Liver (tissue), 9 donors: Measurements from ENCODE around the gene GORASP2. TPM values are rescaled to one million over a fixed set of nuclear protein-coding genes. Genes with fewer than 3 reads are reported as not detected.

Experiments used
- DNase-seq: peaks from one replicate; pipeline ENCODE4 v3.0.0-alpha.2; 2017; ENCODE audit warnings: low spot score
- H3K27ac ChIP-seq, 2 donors: one replicate each; pipeline ENCODE4 v1.7.0; 2013; ENCODE audit warnings: inconsistent platforms in 2 of 2, low read length in 2 of 2, control low read depth in 1 of 2, low read depth in 1 of 2, mild to moderate bottlenecking in 1 of 2
- H3K27me3 ChIP-seq, 4 donors: one replicate each; pipeline versions ENCODE4 v1.6.1 to v1.7.0; 2013; ENCODE audit warnings: low read length in 3 of 4, inconsistent platforms in 1 of 4, mild to moderate bottlenecking in 1 of 4, moderate library complexity in 1 of 4; ENCODE audit not compliant: control insufficient read depth in 4 of 4, insufficient read depth in 4 of 4
- H3K36me3 ChIP-seq, 4 donors: one replicate each; pipeline versions ENCODE4 v1.6.1 to v1.7.0; 2013; ENCODE audit warnings: low read length in 3 of 4, mild to moderate bottlenecking in 3 of 4, low read depth in 1 of 4, moderate library complexity in 1 of 4; ENCODE audit not compliant: control insufficient read depth in 4 of 4, insufficient read depth in 3 of 4
- H3K4me1 ChIP-seq, 4 donors: one replicate each; pipeline versions ENCODE4 v1.6.1 to v1.7.0; 2013; ENCODE audit warnings: low read length in 3 of 4, mild to moderate bottlenecking in 3 of 4, moderate library complexity in 1 of 4; ENCODE audit not compliant: control insufficient read depth in 4 of 4, insufficient read depth in 4 of 4
- H3K4me3 ChIP-seq, 3 donors: one replicate each; pipeline versions ENCODE4 v1.6.1 to v1.7.0; 2013; ENCODE audit warnings: low read length in 3 of 3, control low read depth in 1 of 3, low read depth in 1 of 3, mild to moderate bottlenecking in 1 of 3
- H3K9ac ChIP-seq, 2 donors: one replicate each; pipeline ENCODE4 v1.7.0; 2013; ENCODE audit warnings: low read length in 2 of 2, mild to moderate bottlenecking in 2 of 2, moderate library complexity in 2 of 2, control low read depth in 1 of 2, low read depth in 1 of 2
- H3K9me3 ChIP-seq, 4 donors: one replicate each; pipeline versions ENCODE4 v1.6.1 to v1.7.0; 2013; ENCODE audit warnings: low read length in 3 of 4; ENCODE audit not compliant: control insufficient read depth in 4 of 4
- ATF3 ChIP-seq: IDR thresholded peaks from 2 replicates; pipeline ENCODE4 v1.6.1; 2016; ENCODE audit warnings: antibody characterized with exemption
- EGR1 ChIP-seq, 2 donors: IDR thresholded peaks; 2 replicates each; pipeline ENCODE4 v1.6.1; 2016 to 2018; ENCODE audit warnings: antibody characterized with exemption in 2 of 2, low read depth in 2 of 2
- FOXA1 ChIP-seq: IDR thresholded peaks from 2 replicates; pipeline ENCODE4 v1.6.1; 2016; ENCODE audit warnings: antibody characterized with exemption
- FOXA2 ChIP-seq: IDR thresholded peaks from 2 replicates; pipeline ENCODE4 v1.6.1; 2016; ENCODE audit warnings: antibody characterized with exemption
- GABPA ChIP-seq, 2 donors: IDR thresholded peaks in 1 of 2; conservative IDR thresholded peaks in 1 of 2; 2 replicates each; pipeline ENCODE4 v1.6.1; 2016; ENCODE audit warnings: antibody characterized with exemption in 2 of 2, mild to moderate bottlenecking in 1 of 2, moderate library complexity in 1 of 2
- HNF4A ChIP-seq, 2 donors: conservative IDR thresholded peaks; 2 replicates each; pipeline ENCODE4 v1.6.1; 2016; ENCODE audit warnings: antibody characterized with exemption in 2 of 2, mild to moderate bottlenecking in 2 of 2
- JUND ChIP-seq, 2 donors: IDR thresholded peaks; 2 replicates each; pipeline ENCODE4 v1.6.1; 2016; ENCODE audit warnings: antibody characterized with exemption in 2 of 2
- NR2F2 ChIP-seq: IDR thresholded peaks from 2 replicates; pipeline ENCODE4 v1.6.1; 2016; ENCODE audit warnings: antibody characterized with exemption
- RAD21 ChIP-seq, 2 donors: IDR thresholded peaks; 2 replicates each; pipeline ENCODE4 v1.6.1; 2016; ENCODE audit warnings: antibody characterized with exemption in 2 of 2, mild to moderate bottlenecking in 2 of 2
- RXRA ChIP-seq, 2 donors: IDR thresholded peaks; 2 replicates each; pipeline ENCODE4 v1.6.1; 2017 to 2018; ENCODE audit warnings: antibody characterized with exemption in 2 of 2, mild to moderate bottlenecking in 1 of 2
- TAF1 ChIP-seq: conservative IDR thresholded peaks from 2 replicates; pipeline ENCODE4 v1.6.1; 2016; ENCODE audit warnings: antibody characterized with exemption, mild to moderate bottlenecking
- YY1 ChIP-seq: IDR thresholded peaks from 2 replicates; pipeline ENCODE4 v1.6.1; 2016; ENCODE audit warnings: antibody characterized with exemption, mild to moderate bottlenecking
- ZBTB33 ChIP-seq: IDR thresholded peaks from 2 replicates; pipeline ENCODE4 v1.6.1; 2016; ENCODE audit warnings: antibody characterized with exemption
- WGBS: extraction: QIAGEN DNeasy Blood & Tissue Kit; methylation state at CpG from one replicate; pipeline ENCODE4 v1.1.7; 2013; 5-methylcytosine and 5-hydroxymethylcytosine counted together
- polyA plus RNA-seq, 2 donors: library from polyadenylated mRNA; stranded (reverse) in 1 of 2; unstranded in 1 of 2; fragments of 200-250 nt in 1 of 2; fragments of >200 nt in 1 of 2; fragmentation: Nextera tagmentation in 1 of 2; extraction: Ambion mirVana in 1 of 2; gene quantifications; one replicate each; pipeline versions ENCODE4 v1.2.1 to v1.2.3, GENCODE V29; 2013 to 2015
- total RNA-seq, 2 donors: library from RNA; depleted of rRNA; stranded (reverse); fragments of >200 nt; gene quantifications; one replicate each; pipeline ENCODE4 v1.2.3, GENCODE V29; 2014
- TF ChIP-seq, protein P1 (sequence below): IDR thresholded peaks from 2 replicates; pipeline ENCODE4 v1.6.1; 2016; ENCODE audit warnings: antibody characterized with exemption, mild to moderate bottlenecking
- donor health status: healthy.
- donor health status: healthy.
- donor health status: healthy.
- donor health status: healthy.
- donor health status: healthy.

GORASP2 gene
- total and polyA plus RNA-seq, 4 donors: 12.5 to 40.1 (median 29.9) TPM

DNA sequence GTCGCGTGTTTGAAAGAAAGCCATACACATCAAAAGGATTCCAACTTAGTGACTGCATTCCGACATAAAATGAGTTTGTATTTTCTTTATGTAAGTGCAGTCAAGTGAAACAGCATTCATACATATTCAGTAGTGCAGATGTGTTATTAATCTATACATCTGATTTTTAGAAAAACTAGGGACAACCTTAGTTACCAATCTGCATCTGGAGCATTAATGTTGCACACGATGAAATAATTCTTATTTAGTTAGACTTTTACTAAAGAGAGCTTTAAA is 1.9 kb downstream of the GORASP2 start (continued):
- TF ChIP-seq TAF1: no peak
- no peak for TF ChIP-seq FOXA1
- no peak for TF ChIP-seq HNF4A (conservative IDR thresholded peaks at IDR 0.05)

- H3K36me3 ChIP-seq: peaks cover 0 to 3% (median 0%) of the 10 kb centered on the region in 4 donors
- H3K27ac ChIP-seq: no peak overlapping the region
- peaks cover 5 to 35% (median 22%) of the 10 kb centered on the region in 4 donors for H3K4me1 ChIP-seq
- no peaks in the 10 kb centered on the region for H3K27me3 ChIP-seq
- no peak overlapping the region for H3K9ac ChIP-seq
- no peak for TF ChIP-seq EGR1 (IDR thresholded peaks at IDR 0.05; ENCODE audit: low read depth in 2 of 2)
- no peak for TF ChIP-seq NR2F2
- no peak for TF ChIP-seq ATF3
- no peak for TF ChIP-seq JUND (IDR thresholded peaks at IDR 0.05)
- no peak for TF ChIP-seq FOXA2
- no peak for TF ChIP-seq YY1
- no peak for TF ChIP-seq ZBTB33
- no peak for TF ChIP-seq RAD21 (IDR thresholded peaks at IDR 0.05)
- TF ChIP-seq RXRA (IDR thresholded peaks at IDR 0.05): no peak
- TF ChIP-seq GABPA (IDR thresholded peaks at IDR 0.05 in 1 of 2, conservative IDR thresholded peaks at IDR 0.05 in 1 of 2): no peak
- H3K4me3 ChIP-seq: no peak overlapping the region
- WGBS: 55% methylated on average over 1 of the region's 1 CpG
- H3K9me3 ChIP-seq: no peaks in the 10 kb centered on the region
- no peak for DNase-seq
These were observed 3.1 kb downstream of the GORASP2 start for GRCh38 chr2:170932166-170932565.

DNA sequence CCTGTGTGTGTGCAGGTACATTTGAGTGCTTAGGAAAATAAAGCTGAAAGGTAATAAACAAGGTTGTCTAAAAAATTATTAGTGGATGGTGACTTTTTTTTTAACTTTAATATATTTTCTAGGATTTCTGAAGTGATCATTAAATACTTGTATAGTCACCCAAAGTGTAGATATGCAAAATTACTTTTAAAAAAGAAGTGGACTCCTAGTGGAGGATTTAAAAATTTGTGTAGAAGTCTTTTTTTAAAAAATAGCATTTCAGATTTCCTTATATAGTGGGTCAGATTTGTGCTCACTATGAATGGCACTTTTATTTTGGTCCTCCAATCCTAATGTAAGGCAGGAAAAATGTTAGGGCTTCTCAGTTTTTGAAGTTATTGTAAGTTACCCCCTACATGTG is 3.9 kb downstream of the GORASP2 start:
- Histone ChIP-seq H3K9ac (no peak overlapping the region), H3K36me3 (peaks cover 0 to 3% (median 0%) of the 10 kb centered on the region in 4 donors), H3K27me3 (no peaks in the 10 kb centered on the region), H3K27ac (no peak overlapping the region), H3K4me1 (peaks cover 5 to 37% (median 24%) of the 10 kb centered on the region in 4 donors), H3K9me3 (no peaks in the 10 kb centered on the region), H3K4me3 (no peak overlapping the region)
- DNase-seq: no peak
- TF ChIP-seq, protein P1, sequence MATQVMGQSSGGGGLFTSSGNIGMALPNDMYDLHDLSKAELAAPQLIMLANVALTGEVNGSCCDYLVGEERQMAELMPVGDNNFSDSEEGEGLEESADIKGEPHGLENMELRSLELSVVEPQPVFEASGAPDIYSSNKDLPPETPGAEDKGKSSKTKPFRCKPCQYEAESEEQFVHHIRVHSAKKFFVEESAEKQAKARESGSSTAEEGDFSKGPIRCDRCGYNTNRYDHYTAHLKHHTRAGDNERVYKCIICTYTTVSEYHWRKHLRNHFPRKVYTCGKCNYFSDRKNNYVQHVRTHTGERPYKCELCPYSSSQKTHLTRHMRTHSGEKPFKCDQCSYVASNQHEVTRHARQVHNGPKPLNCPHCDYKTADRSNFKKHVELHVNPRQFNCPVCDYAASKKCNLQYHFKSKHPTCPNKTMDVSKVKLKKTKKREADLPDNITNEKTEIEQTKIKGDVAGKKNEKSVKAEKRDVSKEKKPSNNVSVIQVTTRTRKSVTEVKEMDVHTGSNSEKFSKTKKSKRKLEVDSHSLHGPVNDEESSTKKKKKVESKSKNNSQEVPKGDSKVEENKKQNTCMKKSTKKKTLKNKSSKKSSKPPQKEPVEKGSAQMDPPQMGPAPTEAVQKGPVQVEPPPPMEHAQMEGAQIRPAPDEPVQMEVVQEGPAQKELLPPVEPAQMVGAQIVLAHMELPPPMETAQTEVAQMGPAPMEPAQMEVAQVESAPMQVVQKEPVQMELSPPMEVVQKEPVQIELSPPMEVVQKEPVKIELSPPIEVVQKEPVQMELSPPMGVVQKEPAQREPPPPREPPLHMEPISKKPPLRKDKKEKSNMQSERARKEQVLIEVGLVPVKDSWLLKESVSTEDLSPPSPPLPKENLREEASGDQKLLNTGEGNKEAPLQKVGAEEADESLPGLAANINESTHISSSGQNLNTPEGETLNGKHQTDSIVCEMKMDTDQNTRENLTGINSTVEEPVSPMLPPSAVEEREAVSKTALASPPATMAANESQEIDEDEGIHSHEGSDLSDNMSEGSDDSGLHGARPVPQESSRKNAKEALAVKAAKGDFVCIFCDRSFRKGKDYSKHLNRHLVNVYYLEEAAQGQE: no peak
- TF ChIP-seq FOXA2 (no peak), YY1 (no peak)
